ENCODE measurements around the gene SERTAD4.
A peak's percentile ranks its signal among the peaks of the same experiment; 100 is the strongest.

SERTAD4 gene

GRCh38 chr1:210233495-210234328 is 1.1 kb downstream of the SERTAD4 start:
- H3K27ac ChIP-seq (ENCODE audit: poor library complexity, severe bottlenecking) = peak overlapping the region; percentile 72
- ATAC-seq (ENCODE audit: low read depth) = peak; percentile 77
- no peaks in the 10 kb centered on the region for H3K36me3 ChIP-seq (ENCODE audit: low read depth)
- TF ChIP-seq CTCF (IDR thresholded peaks at IDR 0.05; ENCODE audit: poor library complexity, severe bottlenecking) = no peak
- no peak for DNase-seq (ENCODE audit: low spot score)
- peak overlapping the region; percentile 55 for H3K4me3 ChIP-seq (ENCODE audit: severe bottlenecking)
- no peaks in the 10 kb centered on the region for H3K9me3 ChIP-seq (ENCODE audit: severe bottlenecking)
- no peaks in the 10 kb centered on the region for H3K27me3 ChIP-seq (ENCODE audit: insufficient read depth, poor library complexity, severe bottlenecking)
- H3K4me1 ChIP-seq (ENCODE audit: insufficient read depth, poor library complexity, severe bottlenecking) = peaks cover under 1% of the 10 kb centered on the region

GRCh38 chr1:210234329-210234757 is 1.7 kb downstream of the SERTAD4 start:
- Histone ChIP-seq H3K4me1 (ENCODE audit: insufficient read depth, poor library complexity, severe bottlenecking) (peaks cover 5% of the 10 kb centered on the region), H3K4me3 (ENCODE audit: severe bottlenecking) (no peak overlapping the region), H3K27me3 (ENCODE audit: insufficient read depth, poor library complexity, severe bottlenecking) (no peaks in the 10 kb centered on the region), H3K9me3 (ENCODE audit: severe bottlenecking) (no peaks in the 10 kb centered on the region), H3K36me3 (ENCODE audit: low read depth) (no peaks in the 10 kb centered on the region), H3K27ac (ENCODE audit: poor library complexity, severe bottlenecking) (peak overlapping the region; percentile 72)
- DNase-seq (ENCODE audit: low spot score) (no peak), ATAC-seq (ENCODE audit: low read depth) (no peak; the same call in 2 of the 3 replicates)
- TF ChIP-seq CTCF (IDR thresholded peaks at IDR 0.05; ENCODE audit: poor library complexity, severe bottlenecking) = no peak

- Histone ChIP-seq H3K27ac (ENCODE audit: poor library complexity, severe bottlenecking) (no peak overlapping the region), H3K9me3 (ENCODE audit: severe bottlenecking) (no peaks in the 10 kb centered on the region), H3K4me1 (ENCODE audit: insufficient read depth, poor library complexity, severe bottlenecking) (peaks cover 12% of the 10 kb centered on the region), H3K36me3 (ENCODE audit: low read depth) (no peaks in the 10 kb centered on the region), H3K4me3 (ENCODE audit: severe bottlenecking) (no peak overlapping the region), H3K27me3 (ENCODE audit: insufficient read depth, poor library complexity, severe bottlenecking) (no peaks in the 10 kb centered on the region)
- no peak for DNase-seq (ENCODE audit: low spot score)
- TF ChIP-seq CTCF (IDR thresholded peaks at IDR 0.05; ENCODE audit: poor library complexity, severe bottlenecking) = no peak
- no peak for ATAC-seq (ENCODE audit: low read depth)
These were observed 2.9 kb downstream of the SERTAD4 start for GRCh38 chr1:210235363-210236053.

GRCh38 chr1:210236386-210236839 is 3.8 kb downstream of the SERTAD4 start:
- no peaks in the 10 kb centered on the region for H3K9me3 ChIP-seq (ENCODE audit: severe bottlenecking)
- no peaks in the 10 kb centered on the region for H3K36me3 ChIP-seq (ENCODE audit: low read depth)
- TF ChIP-seq CTCF (IDR thresholded peaks at IDR 0.05; ENCODE audit: poor library complexity, severe bottlenecking) = no peak
- H3K27me3 ChIP-seq (ENCODE audit: insufficient read depth, poor library complexity, severe bottlenecking) = no peaks in the 10 kb centered on the region
- H3K4me3 ChIP-seq (ENCODE audit: severe bottlenecking) = no peak overlapping the region
- H3K27ac ChIP-seq (ENCODE audit: poor library complexity, severe bottlenecking) = no peak overlapping the region
- DNase-seq (ENCODE audit: low spot score) (no peak), ATAC-seq (ENCODE audit: low read depth) (no peak)
- peaks cover 12% of the 10 kb centered on the region for H3K4me1 ChIP-seq (ENCODE audit: insufficient read depth, poor library complexity, severe bottlenecking)
